CD4-positive, alpha-beta T cell treated with Interleukin-21 for 1 hour (primary cell): ENCODE data around the gene VPS37B.

ENCODE experiments used
- DNase-seq: peaks from one replicate; pipeline ENCODE4 v3.0.0-alpha.2; 2020

Gene VPS37B

DNA sequence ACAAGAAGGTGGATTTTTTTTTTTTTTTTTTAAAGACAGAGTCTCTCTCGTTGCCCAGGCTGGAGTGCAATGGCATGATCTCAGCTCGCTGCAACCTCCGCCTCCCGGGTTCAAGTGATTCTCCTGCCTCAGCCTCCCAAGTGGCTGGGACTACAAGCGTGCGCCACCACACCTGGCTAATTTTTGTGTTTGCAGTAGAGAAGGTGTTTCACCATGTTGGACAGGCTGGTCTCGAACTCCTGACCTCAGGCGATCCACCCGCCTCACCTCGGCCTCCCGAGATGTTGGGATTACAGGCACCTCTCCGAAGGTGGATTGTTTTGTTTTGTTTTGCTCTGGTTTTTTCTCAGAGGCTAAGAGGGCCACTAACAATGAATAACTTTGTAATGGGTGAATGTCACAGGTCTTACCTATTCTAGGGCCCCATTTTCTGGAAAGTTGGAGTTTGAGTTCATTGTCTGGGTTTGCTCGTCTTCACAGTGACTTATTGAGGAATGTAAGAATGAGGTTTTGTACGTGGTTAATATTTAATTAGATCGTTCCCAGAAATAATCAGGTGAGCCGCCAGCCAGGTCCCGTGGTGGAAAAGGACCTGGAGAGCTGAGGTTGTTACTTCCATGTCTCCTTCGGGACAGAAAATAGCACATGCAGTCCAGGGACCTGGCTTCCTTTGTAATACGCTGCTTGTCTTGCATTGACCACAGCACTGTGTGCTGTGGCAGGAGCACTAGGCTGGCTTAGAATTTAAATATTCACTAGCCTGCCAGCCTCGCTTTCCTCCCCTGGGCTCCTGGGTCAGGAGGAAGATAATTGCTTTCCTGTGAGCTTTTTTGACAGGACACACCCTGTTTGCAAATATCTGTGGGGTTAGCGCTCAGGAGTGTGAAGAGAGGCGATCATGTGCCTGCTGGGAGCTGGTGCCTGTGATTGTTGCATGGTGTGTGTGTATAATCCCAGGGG lies 58.3 kb downstream of the VPS37B start:
- DNase-seq, result no peak

DNA sequence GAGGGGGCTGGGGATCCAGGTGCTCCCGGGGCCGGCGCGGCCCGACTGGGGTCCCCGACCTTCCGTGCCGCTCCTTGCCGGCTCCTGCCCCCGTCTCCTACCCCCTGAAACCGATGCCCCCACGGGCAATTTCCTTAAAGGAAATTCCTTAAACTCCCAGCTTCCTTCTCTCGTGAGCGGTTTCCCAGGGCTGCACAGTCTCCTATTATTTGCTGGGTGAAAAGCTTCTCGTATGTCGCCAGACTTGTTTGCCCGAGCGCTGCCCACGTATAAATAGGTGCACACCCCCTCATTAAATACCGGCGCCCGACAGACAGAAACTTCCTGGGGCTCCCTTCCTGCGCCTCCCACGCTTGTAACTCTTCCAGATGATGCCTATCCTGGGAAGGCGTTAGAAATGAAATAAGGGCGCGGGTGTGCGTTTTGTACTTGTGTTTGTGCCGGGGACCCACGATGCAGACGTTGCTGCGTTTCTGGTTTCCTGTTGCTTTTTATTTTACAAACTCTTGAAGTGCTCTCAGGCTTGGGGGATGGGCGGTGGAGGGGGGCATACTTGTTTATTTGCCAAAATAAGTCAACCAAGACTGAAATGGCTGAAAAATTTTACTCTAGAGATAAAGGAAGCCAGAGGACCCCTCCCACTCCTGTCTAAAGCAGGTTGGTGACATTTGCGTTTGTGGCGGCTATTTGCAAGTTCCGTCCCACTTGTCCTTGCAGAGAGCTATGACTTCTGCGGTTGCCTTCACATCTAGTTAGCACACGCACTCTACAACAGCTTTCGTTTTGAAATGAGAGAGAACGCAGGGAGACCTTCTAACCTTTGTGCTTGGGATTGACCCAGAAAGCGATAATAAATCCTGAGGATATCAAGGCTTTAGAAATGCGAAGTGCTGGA lies 59.6 kb downstream of the VPS37B start:
- peak; percentile 54 for DNase-seq

DNA sequence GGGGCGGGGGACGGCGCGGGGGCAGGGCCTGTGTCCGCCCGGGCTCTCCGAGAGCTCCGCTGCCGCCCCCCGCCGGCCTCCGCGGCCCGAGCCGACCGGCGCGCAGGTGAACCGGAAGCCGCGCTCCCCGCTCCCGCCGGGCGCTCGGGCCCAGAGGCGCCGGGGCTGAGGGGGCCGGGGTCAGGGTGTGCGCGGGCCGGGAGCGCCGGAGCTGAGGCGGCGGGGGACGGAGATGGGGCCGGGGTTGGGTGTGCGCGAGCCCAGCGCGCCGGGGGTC lies 60.2 kb downstream of the VPS37B start:
- peak; percentile 13 for DNase-seq

- DNase-seq, result peak; percentile 53
Measured at GRCh38 chr12:122834921-122835749, 60.8 kb downstream of the VPS37B start, which contains the start of gene HIP1R. Gene HIP1R (plus strand): TSS chr12:122835457. CDS start chr12:122835551, 94 bp downstream.

- peak; percentile 16 for DNase-seq
Measured at GRCh38 chr12:122834104-122834920, 61.6 kb downstream of the VPS37B start.

DNA sequence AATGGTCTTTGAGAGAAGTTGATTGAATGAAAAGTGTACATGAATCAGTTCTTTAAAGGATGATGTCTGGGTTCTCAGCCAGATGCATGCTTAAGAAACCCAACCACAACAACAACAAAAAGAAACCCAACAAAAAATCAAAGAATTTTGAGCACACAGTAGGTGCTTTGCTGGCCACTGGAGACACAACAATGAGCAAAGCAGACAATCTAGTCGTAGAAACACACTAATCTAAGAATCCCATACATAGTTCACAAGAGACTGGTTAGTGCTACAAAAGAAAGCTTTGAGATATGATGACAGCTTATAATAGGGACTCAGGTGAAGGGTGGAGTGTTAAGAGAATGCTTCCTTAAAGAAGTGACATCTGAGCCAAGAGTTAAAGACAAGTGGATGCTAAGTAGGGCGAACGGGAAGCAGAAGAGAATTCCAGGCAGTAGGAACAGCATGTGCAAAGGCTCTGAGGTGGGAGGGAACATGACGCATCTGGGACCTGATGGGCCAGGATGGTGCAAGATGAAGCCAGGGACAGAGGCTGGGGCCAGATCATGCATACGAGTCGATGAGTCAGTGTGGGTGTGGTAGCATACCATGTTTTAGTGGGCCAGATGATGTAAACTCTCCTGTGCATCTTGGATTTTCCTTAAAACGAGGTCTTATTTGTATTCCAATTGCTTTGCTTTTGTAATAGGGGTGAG lies 65.3 kb downstream of the VPS37B start:
- no peak for DNase-seq

DNA sequence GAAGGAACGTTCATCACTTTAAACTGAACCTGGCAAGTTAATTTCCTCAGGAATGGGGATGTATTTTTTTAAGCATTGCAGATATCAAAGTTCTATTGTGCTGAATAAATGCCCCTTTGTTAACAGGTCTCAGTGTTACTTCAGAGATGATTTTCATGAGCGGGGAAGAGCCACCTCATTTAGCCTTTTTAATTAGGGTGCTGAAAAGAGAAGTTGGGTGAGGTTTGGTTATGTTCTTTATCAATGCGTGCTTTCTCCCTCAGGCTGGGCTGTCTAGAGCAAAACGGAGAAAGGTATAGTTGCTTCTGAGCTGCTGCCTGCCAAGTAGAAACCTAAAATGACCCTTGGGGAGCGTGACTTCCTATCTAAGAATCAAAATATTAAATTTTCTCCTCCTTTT lies 68.7 kb downstream of the VPS37B start:
- no peak for DNase-seq

- no peak for DNase-seq
Measured at GRCh38 chr12:122825773-122826724, 69.9 kb downstream of the VPS37B start.

GRCh38 chr12:122823429-122823828 lies 72.5 kb downstream of the VPS37B start:
- DNase-seq, result no peak

DNA sequence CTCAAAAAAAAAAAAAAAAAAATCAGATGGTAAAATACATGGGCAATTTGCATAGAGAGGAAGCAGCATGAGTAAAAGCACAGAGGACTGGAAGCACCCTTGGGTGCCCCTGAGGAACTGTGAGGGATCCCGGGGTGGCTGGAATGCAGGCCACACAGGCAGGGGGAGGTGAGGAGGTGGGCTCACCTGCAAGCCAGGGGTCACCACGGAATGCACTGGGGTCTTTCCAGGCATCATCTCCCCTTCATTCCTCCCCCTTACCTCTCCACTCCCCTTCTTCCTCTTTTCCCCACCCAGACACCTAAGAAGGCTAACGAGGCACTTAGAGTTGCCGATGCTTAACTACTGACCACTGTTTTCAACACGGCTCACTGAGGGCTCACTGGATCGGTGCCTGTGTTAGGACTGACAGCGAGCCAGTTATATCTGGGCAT lies 75.1 kb downstream of the VPS37B start:
- no peak for DNase-seq

GRCh38 chr12:122820138-122820537 lies 75.8 kb downstream of the VPS37B start:
- no peak for DNase-seq

DNA sequence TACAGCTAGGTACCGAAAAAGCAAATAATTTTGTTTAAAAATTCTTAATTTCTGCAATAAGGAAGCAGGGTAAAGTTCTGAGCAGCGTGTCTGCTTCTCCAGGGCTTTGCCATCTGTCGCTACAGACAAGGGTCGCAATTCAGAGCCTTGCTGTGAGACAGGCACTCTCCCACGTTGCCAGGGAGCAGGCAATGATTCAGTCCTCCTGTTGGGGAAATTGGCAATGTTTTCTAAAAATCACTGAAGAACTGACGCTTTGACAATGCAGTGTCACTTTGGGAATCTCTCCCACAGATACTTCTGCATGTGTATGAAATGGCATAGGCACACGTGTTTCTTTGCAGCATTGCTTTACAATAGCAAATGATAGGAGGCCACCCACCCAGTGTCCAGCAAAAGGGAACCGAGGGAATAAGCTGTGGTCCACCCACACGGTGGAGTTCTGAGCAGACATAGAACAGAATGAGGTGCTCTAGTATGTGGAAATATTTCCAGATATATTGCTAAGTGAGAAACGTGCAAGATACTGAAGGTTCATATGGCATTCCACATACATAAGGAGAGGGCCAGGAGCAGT lies 76.6 kb downstream of the VPS37B start:
- DNase-seq, result no peak
